ENCODE measurements around the gene FGFR4. TPM values are rescaled to one million over a fixed set of nuclear protein-coding genes. Genes with fewer than 3 reads are reported as not detected.
A peak's percentile ranks its signal among the peaks of the same experiment; 100 is the strongest.

Gene FGFR4
- total and polyA plus RNA-seq, 2 of the 8 experiments (the other 6 are each of a cell fraction or from before 2014, with no cell fraction given) = 61.4 to 88.4 TPM

DNA sequence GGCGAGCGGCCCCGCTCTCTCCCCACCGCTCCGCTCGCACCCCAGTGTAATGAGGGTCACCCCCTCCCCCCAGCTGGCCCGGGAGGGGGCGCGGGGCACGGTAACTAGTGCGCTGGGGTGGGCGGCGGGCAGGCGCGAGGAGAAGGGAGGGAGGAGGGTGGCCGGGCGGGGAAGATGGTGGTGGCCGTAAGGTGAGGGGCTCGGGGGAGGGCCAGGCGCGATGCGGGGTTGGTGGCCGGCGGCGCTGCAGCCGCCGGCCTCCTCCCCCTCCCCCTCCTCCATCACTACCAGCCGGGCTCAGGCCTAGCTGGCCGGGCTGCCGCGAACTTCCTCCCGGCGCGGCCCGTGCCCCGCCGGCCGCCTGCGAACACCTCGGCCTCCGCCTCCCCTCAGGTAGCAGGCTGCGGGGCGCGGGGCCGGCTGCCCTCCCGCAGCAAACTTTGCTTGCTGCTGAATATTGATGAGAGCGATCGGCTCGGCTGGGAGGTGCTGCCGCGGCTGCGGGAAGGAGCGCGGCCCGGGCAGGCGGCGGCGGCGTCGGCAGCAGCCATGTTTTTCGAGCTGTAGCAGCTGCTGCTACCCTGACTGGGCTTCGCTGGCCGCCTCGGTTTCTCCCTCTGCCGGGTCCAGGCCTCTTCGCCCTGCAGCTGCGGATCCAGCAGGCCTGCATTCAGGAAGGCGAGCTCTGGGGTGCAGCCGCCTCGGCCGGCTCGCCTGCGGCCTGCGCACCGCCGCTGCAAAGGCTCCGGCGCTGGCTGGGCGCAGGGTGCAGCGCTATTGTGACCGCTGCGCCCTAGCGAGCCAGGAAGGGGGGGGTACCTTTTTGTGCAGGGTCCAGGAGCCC is 47.4 kb downstream of the FGFR4 start (continued):
- TF ChIP-seq CHD7 (IDR thresholded peaks at IDR 0.05; ENCODE audit: insufficient replicate concordance, low read length) = no peak
- no peak for TF ChIP-seq SIX5 (IDR thresholded peaks at IDR 0.05; ENCODE audit: low read depth, low read length)
- peak; percentile 53 for TF ChIP-seq TAF7 (optimal IDR thresholded peaks at IDR 0.05; ENCODE audit: borderline replicate concordance, low read depth, low read length)
- no peak for TF ChIP-seq CTBP2 (IDR thresholded peaks at IDR 0.05; ENCODE audit: borderline replicate concordance, insufficient read depth, insufficient read length, low read length)
- no peak for TF ChIP-seq FOSL1 (IDR thresholded peaks at IDR 0.05; ENCODE audit: insufficient read depth, low read depth, low read length)
- TF ChIP-seq, protein P1, sequence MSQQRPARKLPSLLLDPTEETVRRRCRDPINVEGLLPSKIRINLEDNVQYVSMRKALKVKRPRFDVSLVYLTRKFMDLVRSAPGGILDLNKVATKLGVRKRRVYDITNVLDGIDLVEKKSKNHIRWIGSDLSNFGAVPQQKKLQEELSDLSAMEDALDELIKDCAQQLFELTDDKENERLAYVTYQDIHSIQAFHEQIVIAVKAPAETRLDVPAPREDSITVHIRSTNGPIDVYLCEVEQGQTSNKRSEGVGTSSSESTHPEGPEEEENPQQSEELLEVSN (IDR thresholded peaks at IDR 0.05) = no peak
- peak in 1 of 2 experiments; percentile 23; a peak in 1 of 4 replicates for TF ChIP-seq SIN3A (conservative IDR thresholded peaks at IDR 0.05 in 1 of 2, IDR thresholded peaks at IDR 0.05 in 1 of 2; ENCODE audit: low read depth in 1 of 2, low read length in 2 of 2)
- no peak for TF ChIP-seq MAFK (IDR thresholded peaks at IDR 0.05; ENCODE audit: low read depth, low read length)
